HepG2 (cell line): ENCODE measurements around the gene FOXR2. TPM values are rescaled to one million over a fixed set of nuclear protein-coding genes. Genes with fewer than 3 reads are reported as not detected.

Source experiments
- ATAC-seq: fragments of 200-7000 bp; cut with Tn5 transposase; 3 replicates; pipeline ENCODE4 v1.9.1; 2020; ENCODE audit warnings: mild to moderate bottlenecking, moderate library complexity
- BruUV-seq: library from RNA; stranded (reverse); fragments of 400-500 nt; replicated peaks from 2 replicates; lab custom pipeline; 2021; lab: Mats Ljungman, UMichigan
- CTCF ChIA-PET: fragments of 300-600 bp; formaldehyde crosslinking; extraction: SDS; loops from one replicate; lab custom pipeline; 2021; ENCODE audit warnings: low total read pairs, inconsistent platforms, low intra/inter-chr PET ratio; lab: Yijun Ruan, JAX
- POLR2A ChIA-PET: fragments of 350-600 bp; sonication (Branson Sonifier 250); formaldehyde crosslinking; loops from one replicate; lab custom pipeline; 2020; ENCODE audit warnings: antibody characterized with exemption, inconsistent platforms; lab: Yijun Ruan, JAX
- DNase-seq: peaks from one replicate; pipeline ENCODE4 v3.0.0-alpha.2; 2015; ENCODE audit warnings: low spot score
- FAIRE-seq: peaks from 3 replicates; lab custom pipeline; 2011; peaks lifted over from hg19 to GRCh38; lab: Jason Lieb, UNC
- H2AFZ ChIP-seq: one replicate; pipeline ENCODE4 v1.6.1; 2011; ENCODE audit warnings: low read length, inconsistent platforms
- H3K27ac ChIP-seq: fragments of 300-600 bp; 3 replicates; pipeline ENCODE4 v1.8.0; 2011; ENCODE audit warnings: mixed run types, mild to moderate bottlenecking, mixed read lengths, low read length, inconsistent platforms; ENCODE audit not compliant: insufficient read depth; ENCODE audit errors: extremely low read length
- H3K27me3 ChIP-seq, 2 experiments: fragments of 200-600 bp in 1 of 2; 2 replicates in 1 of 2; 3 replicates in 1 of 2; pipeline versions ENCODE4 v1.6.0 to v1.8.0; 2011; ENCODE audit warnings: low read length in 2 of 2, mild to moderate bottlenecking in 2 of 2, moderate library complexity in 2 of 2, inconsistent platforms in 1 of 2; ENCODE audit not compliant: insufficient read depth in 2 of 2, control insufficient read depth in 1 of 2
- H3K36me3 ChIP-seq, 2 experiments: fragments of 200-600 bp in 1 of 2; replicated peaks in 1 of 2; 2 replicates in 1 of 2; 3 replicates in 1 of 2; pipeline versions ENCODE4 v1.5.1 to v1.8.0; 2011; ENCODE audit warnings: low read length in 2 of 2, inconsistent platforms in 1 of 2; ENCODE audit not compliant: insufficient read depth in 2 of 2, control insufficient read depth in 1 of 2
- H3K4me1 ChIP-seq: 2 replicates; pipeline ENCODE4 v1.5.1; 2012; ENCODE audit warnings: low read length, inconsistent platforms; ENCODE audit not compliant: insufficient read depth
- H3K4me2 ChIP-seq: 2 replicates; pipeline ENCODE4 v1.6.0; 2011; ENCODE audit warnings: low read depth, low read length, inconsistent platforms
- H3K4me3 ChIP-seq, 3 experiments: fragments of 200-600 bp in 1 of 3; sonication (generic), shearing (Covaris generic) in 1 of 3; replicated peaks in 1 of 3; 2 replicates each; pipeline ENCODE4 v1.5.1; 2011 to 2016; ENCODE audit warnings: low read length in 3 of 3, inconsistent platforms in 2 of 3, low read depth in 2 of 3, mild to moderate bottlenecking in 2 of 3, control low read depth in 1 of 3, mixed read lengths in 1 of 3; ENCODE audit not compliant: insufficient read depth in 1 of 3
- H3K79me2 ChIP-seq: one replicate; pipeline ENCODE4 v1.6.1; 2011; ENCODE audit warnings: low read length, inconsistent platforms; ENCODE audit not compliant: insufficient read depth
- H3K9ac ChIP-seq: 2 replicates; pipeline ENCODE4 v1.6.0; 2011; ENCODE audit warnings: mild to moderate bottlenecking, low read depth, low read length, inconsistent platforms; ENCODE audit not compliant: insufficient read depth
- H3K9me3 ChIP-seq: 2 replicates; pipeline ENCODE4 v1.5.1; 2012; ENCODE audit warnings: mild to moderate bottlenecking, low read length
- H4K20me1 ChIP-seq: 2 replicates; pipeline ENCODE4 v1.6.0; 2011; ENCODE audit warnings: inconsistent platforms, mild to moderate bottlenecking, low read length, moderate library complexity; ENCODE audit not compliant: insufficient read depth
- FOXM1 ChIP-seq: sonication (generic); formaldehyde crosslinking; IDR thresholded peaks from 2 replicates; pipeline ENCODE4 v1.5.0; 2020; ENCODE audit warnings: missing genetic modification reagents
- HDAC1 ChIP-seq: sonication (generic); formaldehyde crosslinking; IDR thresholded peaks from 2 replicates; pipeline ENCODE4 v1.5.1; 2020; ENCODE audit warnings: mild to moderate bottlenecking, missing genetic modification reagents
- RNF2 ChIP-seq: fragments of 450-650 bp; conservative IDR thresholded peaks from 2 replicates; pipeline ENCODE4 v1.6.1; 2016; ENCODE audit warnings: low read depth
- ZBTB7A ChIP-seq: sonication (generic); formaldehyde crosslinking; IDR thresholded peaks from 2 replicates; pipeline ENCODE4 v1.8.0; 2022; ENCODE audit warnings: mild to moderate bottlenecking, missing genetic modification reagents
- ZNF160 ChIP-seq: sonication (generic); formaldehyde crosslinking; IDR thresholded peaks from 2 replicates; pipeline ENCODE4 v1.8.0; 2022; ENCODE audit warnings: mild to moderate bottlenecking, inconsistent platforms, missing genetic modification reagents
- ZNF749 ChIP-seq: sonication (generic); formaldehyde crosslinking; IDR thresholded peaks from 2 replicates; pipeline ENCODE4 v1.8.0; 2022; ENCODE audit warnings: mild to moderate bottlenecking, missing genetic modification reagents, moderate library complexity, borderline replicate concordance
- WGBS: methylation state at CpG from one replicate; pipeline ENCODE4 v1.1.6; 2017; ENCODE audit warnings: low lambda C conversion rate; 5-methylcytosine and 5-hydroxymethylcytosine counted together
- in situ Hi-C: cut with HindIII; loops from 2 replicates; pipeline ENCODE4 v1.10.0; 2017; ENCODE audit warnings: low pct_unique_long_range_greater_than_20kb; ENCODE audit not compliant: extremely low pct_ligation_motif_present
- intact Hi-C: fragments of 100-400 bp; cut with micrococcal nuclease; formaldehyde crosslinking; loops from one replicate; pipeline ENCODE4 v1.10.0; 2022; ENCODE audit not compliant: unreplicated experiment
- polyA plus RNA-seq, 8 experiments: library from polyadenylated mRNA; depleted of rRNA in 3 of 8; stranded (reverse) in 7 of 8; unstranded in 1 of 8; fragments of >200 nt; fragmentation: Illumina TruSeq in 4 of 8; extraction: Trizol in 4 of 8; gene quantifications; 2 replicates each; pipeline versions ENCODE4 v1.2.1 to v1.2.3, GENCODE V29; 2011 to 2016; ENCODE audit warnings: low read depth in 4 of 8, missing spikeins in 1 of 8, mixed read lengths in 1 of 8; ENCODE audit not compliant: insufficient read depth in 1 of 8
- total RNA-seq, 5 experiments: library from RNA; depleted of rRNA; stranded (reverse); fragments of >200 nt; fragmentation: Illumina TruSeq; extraction: Trizol; gene quantifications; 2 replicates each; pipeline ENCODE4 v1.2.3, GENCODE V29; 2016; ENCODE audit warnings: low read depth in 1 of 5

Gene FOXR2
- total and polyA plus RNA-seq, 2 of the 13 experiments (the other 11 are each of a cell fraction or from before 2014, with no cell fraction given) = not detected

GRCh38 chrX:55582447-55582846 lies 40.8 kb upstream of the FOXR2 start:
- no peak for FAIRE-seq
- 0% methylated on average over 1 of the region's 1 CpG for WGBS
- no TSS peak for BruUV-seq

GRCh38 chrX:55593296-55593695 lies 29.9 kb upstream of the FOXR2 start:
- H4K20me1 ChIP-seq = no peaks in the 10 kb centered on the region
- H2AFZ ChIP-seq = no peak overlapping the region
- no peaks in the 10 kb centered on the region for H3K27me3 ChIP-seq
- H3K36me3 ChIP-seq = no peaks in the 10 kb centered on the region
- WGBS = 36% methylated on average over 5 of the region's 5 CpGs
- H3K4me1 ChIP-seq = no peaks in the 10 kb centered on the region
- CTCF ChIA-PET = no interaction called here
- POLR2A ChIA-PET = no interaction called here
- BruUV-seq = no TSS peak
- in situ Hi-C loops (no loop called here), intact Hi-C loops (no loop called here)
- TF ChIP-seq HDAC1 = no peak
- TF ChIP-seq RNF2 = no peak
- no peak for TF ChIP-seq FOXM1
- no peak for TF ChIP-seq ZBTB7A
- DNase-seq = no peak
- no peak for ATAC-seq
- FAIRE-seq = no peak
- no peaks in the 10 kb centered on the region for H3K79me2 ChIP-seq
- no peak overlapping the region for H3K4me3 ChIP-seq
- no peak overlapping the region for H3K27ac ChIP-seq
- H3K9me3 ChIP-seq = no peaks in the 10 kb centered on the region
- no peak overlapping the region for H3K9ac ChIP-seq
- H3K4me2 ChIP-seq = no peak overlapping the region

More at GRCh38 chrX:55582447-55582846, 40.8 kb upstream of the FOXR2 start:
- intact Hi-C loops (no loop called here), in situ Hi-C loops (no loop called here)
- Histone ChIP-seq H3K9ac (no peak overlapping the region), H3K4me1 (no peaks in the 10 kb centered on the region), H3K27me3 (no peaks in the 10 kb centered on the region), H3K79me2 (no peaks in the 10 kb centered on the region), H3K27ac (no peak overlapping the region), H4K20me1 (no peaks in the 10 kb centered on the region), H3K9me3 (no peaks in the 10 kb centered on the region), H3K4me3 (no peak overlapping the region), H2AFZ (no peak overlapping the region), H3K36me3 (no peaks in the 10 kb centered on the region), H3K4me2 (no peak overlapping the region)
- TF ChIP-seq ZNF160 (peak; percentile 91), FOXM1 (no peak), ZNF749 (CRISPR knock-in tag) (no peak)
- ATAC-seq (no peak), DNase-seq (no peak)
- CTCF ChIA-PET = no interaction called here
- POLR2A ChIA-PET = no interaction called here
